ENCODE data around the gene ROBO2.

GRCh38 chr3:77247817-77248216, 207.9 kb downstream of the ROBO2 start:
- TF ChIP-seq EP300 (IDR thresholded peaks at IDR 0.05) (no peak), CTCF (IDR thresholded peaks at IDR 0.05) (no peak), USF2 (IDR thresholded peaks at IDR 0.05) (no peak), SMC3 (IDR thresholded peaks at IDR 0.05) (no peak), RAD21 (conservative IDR thresholded peaks at IDR 0.05 in 1 of 2, IDR thresholded peaks at IDR 0.05 in 1 of 2) (no peak), RFX5 (IDR thresholded peaks at IDR 0.05) (no peak), MAFK (IDR thresholded peaks at IDR 0.05; ENCODE audit: partially characterized antibody) (no peak), KDM5A (IDR thresholded peaks at IDR 0.05) (no peak), RARB (CRISPR knock-in tag; IDR thresholded peaks at IDR 0.05) (no peak)
